Activated CD4-positive, alpha-beta T cell treated with anti-CD3 and anti-CD28 coated beads, Interleukin-2, amount 10 ng/mL, durations not matched to agents 24 days and 14 days (primary cell): ENCODE measurements around the gene MSS51. TPM values are rescaled to one million over a fixed set of nuclear protein-coding genes. Genes with fewer than 3 reads are reported as not detected.

Source experiments
- total RNA-seq: library from RNA; stranded (reverse); gene quantifications from 2 replicates; pipeline ENCODE4 v1.2.3, GENCODE V29; 2022

Gene MSS51
- total RNA-seq, 1 donor from 2014 or later: 2.5 TPM

Other genes with a start within 250 kb of the MSS51 start
- 54.2 and 56.6 TPM in 2 replicates for gene DNAJC9, start 186.3 kb downstream of the MSS51 start, total RNA-seq
- gene MRPS16, start 180.9 kb downstream of the MSS51 start, total RNA-seq: 164 TPM in 2 replicates
- gene CFAP70, start 74.7 kb downstream of the MSS51 start, total RNA-seq: 0.17 and 0.33 TPM in 2 replicates
- gene ANXA7, start 19.5 kb downstream of the MSS51 start, total RNA-seq: 169 and 171 TPM in 2 replicates
- gene PPP3CB, start 62.5 kb upstream of the MSS51 start, total RNA-seq: 42.5 and 43.6 TPM in 2 replicates
- 7.3 and 7.8 TPM in 2 replicates for gene USP54, start 157.8 kb upstream of the MSS51 start, total RNA-seq
- gene MYOZ1, start 207.9 kb upstream of the MSS51 start, total RNA-seq: not detected in 2 replicates
- 0.05 TPM in 1 of 2 replicates, not detected in the other for gene SYNPO2L, start 222.5 kb upstream of the MSS51 start, total RNA-seq